Trophoblast cell (in vitro differentiated cells and primary cell): ENCODE measurements around the gene DYNC2I2.

ENCODE experiments used
- DNase-seq, 2 donors: peaks; one replicate each; pipeline ENCODE4 v3.0.0-alpha.2; 2016
- H2AFZ ChIP-seq: 2 replicates; pipeline ENCODE4 v1.6.1; 2013; ENCODE audit warnings: low read length, moderate library complexity, mild to moderate bottlenecking; ENCODE audit not compliant: insufficient read depth, poor library complexity
- H2AK5ac ChIP-seq: 2 replicates; pipeline ENCODE4 v1.6.1; 2013; ENCODE audit warnings: mild to moderate bottlenecking, low read length
- H2BK120ac ChIP-seq: 2 replicates; pipeline ENCODE4 v1.6.1; 2013; ENCODE audit warnings: low read length, mild to moderate bottlenecking, moderate library complexity; ENCODE audit not compliant: insufficient read depth, poor library complexity
- H2BK12ac ChIP-seq: 2 replicates; pipeline ENCODE4 v1.6.1; 2013; ENCODE audit warnings: mild to moderate bottlenecking, low read length, moderate library complexity
- H2BK5ac ChIP-seq: 2 replicates; pipeline ENCODE4 v1.6.1; 2013; ENCODE audit warnings: low read length, low read depth, moderate library complexity, mild to moderate bottlenecking; ENCODE audit not compliant: poor library complexity
- H3K14ac ChIP-seq: 2 replicates; pipeline ENCODE4 v1.6.1; 2013; ENCODE audit warnings: mild to moderate bottlenecking, low read length
- H3K18ac ChIP-seq: 2 replicates; pipeline ENCODE4 v1.6.1; 2013; ENCODE audit warnings: mild to moderate bottlenecking, low read length
- H3K23ac ChIP-seq: 2 replicates; pipeline ENCODE4 v1.6.1; 2013; ENCODE audit warnings: low read length
- H3K27ac ChIP-seq: 2 replicates; pipeline ENCODE4 v1.5.1; 2013; ENCODE audit warnings: low read depth, mild to moderate bottlenecking, inconsistent platforms, low read length, moderate library complexity
- H3K27me3 ChIP-seq: 2 replicates; pipeline ENCODE4 v1.6.1; 2013; ENCODE audit warnings: inconsistent platforms, mild to moderate bottlenecking, low read length, moderate library complexity; ENCODE audit not compliant: insufficient read depth
- H3K36me3 ChIP-seq, 2 experiments: 1 replicate in 1 of 2; 2 replicates in 1 of 2; pipeline ENCODE4 v1.6.1; 2013; ENCODE audit warnings: low read length in 2 of 2, mild to moderate bottlenecking in 2 of 2, moderate library complexity in 1 of 2; ENCODE audit not compliant: insufficient read depth in 2 of 2, control insufficient read depth in 1 of 2
- H3K4ac ChIP-seq: 2 replicates; pipeline ENCODE4 v1.6.1; 2013; ENCODE audit warnings: low read depth, mild to moderate bottlenecking, low read length, moderate library complexity
- H3K4me1 ChIP-seq, 2 experiments: 1 replicate in 1 of 2; 2 replicates in 1 of 2; pipeline ENCODE4 v1.6.1; 2013; ENCODE audit warnings: low read length in 2 of 2, mild to moderate bottlenecking in 2 of 2, moderate library complexity in 1 of 2; ENCODE audit not compliant: insufficient read depth in 2 of 2, control insufficient read depth in 1 of 2
- H3K4me2 ChIP-seq: 2 replicates; pipeline ENCODE4 v1.6.1; 2013; ENCODE audit warnings: inconsistent platforms, mild to moderate bottlenecking, low read length, moderate library complexity
- H3K4me3 ChIP-seq: 2 replicates; pipeline ENCODE4 v1.5.1; 2013; ENCODE audit warnings: mild to moderate bottlenecking, low read depth, low read length, inconsistent platforms
- H3K79me1 ChIP-seq: one replicate; pipeline ENCODE4 v1.6.1; 2013; ENCODE audit warnings: low read length
- H3K79me2 ChIP-seq: 2 replicates; pipeline ENCODE4 v1.6.1; 2013; ENCODE audit warnings: low read length, mild to moderate bottlenecking; ENCODE audit not compliant: control insufficient read depth, insufficient read depth, poor library complexity
- H3K9ac ChIP-seq: 2 replicates; pipeline ENCODE4 v1.6.1; 2013; ENCODE audit warnings: mild to moderate bottlenecking, low read length
- H3K9me3 ChIP-seq: 2 replicates; pipeline ENCODE4 v1.6.1; 2013; ENCODE audit warnings: low read depth, mild to moderate bottlenecking, control low read depth, inconsistent platforms, low read length; ENCODE audit not compliant: insufficient read depth
- H4K12ac ChIP-seq: 2 replicates; pipeline ENCODE4 v1.6.1; 2013; ENCODE audit warnings: low read depth, mild to moderate bottlenecking, low read length, moderate library complexity
- H4K8ac ChIP-seq: 2 replicates; pipeline ENCODE4 v1.6.1; 2013; ENCODE audit warnings: low read depth, mild to moderate bottlenecking, low read length, moderate library complexity
- H4K91ac ChIP-seq: one replicate; pipeline ENCODE4 v1.6.1; 2013; ENCODE audit warnings: low read depth, mild to moderate bottlenecking, low read length, moderate library complexity
- WGBS: extraction: QIAGEN DNeasy Blood & Tissue Kit; methylation state at CpG from one replicate; pipeline ENCODE4 v1.1.7; 2013; ENCODE audit warnings: missing lambda C conversion rate; ENCODE audit not compliant: insufficient read length, insufficient coverage; ENCODE audit errors: extremely low coverage; 5-methylcytosine and 5-hydroxymethylcytosine counted together

DYNC2I2 gene

GRCh38 chr9:128683340-128684064 is 26.9 kb upstream of the DYNC2I2 start:
- H3K27me3 ChIP-seq = no peaks in the 10 kb centered on the region
- no peak overlapping the region for H3K23ac ChIP-seq
- peak overlapping the region; percentile 36 for H2AK5ac ChIP-seq
- H4K8ac ChIP-seq = peak overlapping the region; percentile 72
- peak overlapping the region; percentile 83 for H3K27ac ChIP-seq
- peak overlapping the region; percentile 2 for H2AFZ ChIP-seq
- no peaks in the 10 kb centered on the region for H3K9me3 ChIP-seq
- H4K12ac ChIP-seq = peak overlapping the region; percentile 79
- peak overlapping the region; percentile 74 for H3K4me3 ChIP-seq
- H2BK12ac ChIP-seq = no peak overlapping the region
- peak overlapping the region; percentile 63 for H4K91ac ChIP-seq
- DNase-seq = peak; percentile 55 to 70
- H3K4me1 ChIP-seq = peaks cover 6 to 12% of the 10 kb centered on the region in 2 experiments
- no CpG with 5 or more reads among the region's 21 CpGs for WGBS
- H3K18ac ChIP-seq = no peak overlapping the region
- peak overlapping the region; percentile 32 for H3K4ac ChIP-seq
- peak overlapping the region; percentile 52 for H3K14ac ChIP-seq
- peaks cover 13% of the 10 kb centered on the region for H3K79me1 ChIP-seq
- peak overlapping the region; percentile 80 for H3K9ac ChIP-seq
- peak overlapping the region; percentile 91 for H3K4me2 ChIP-seq
- peak overlapping the region; percentile 49 for H2BK5ac ChIP-seq
- H3K36me3 ChIP-seq = peaks cover 0 to 2% of the 10 kb centered on the region in 2 experiments
- H2BK120ac ChIP-seq = peak overlapping the region; percentile 67
- peaks cover 11% of the 10 kb centered on the region for H3K79me2 ChIP-seq

- no peak overlapping the region for H3K18ac ChIP-seq
- no peak overlapping the region for H2BK120ac ChIP-seq
- H3K4me2 ChIP-seq = no peak overlapping the region
- H3K14ac ChIP-seq = no peak overlapping the region
- no peaks in the 10 kb centered on the region for H3K4me1 ChIP-seq
- no peak overlapping the region for H4K91ac ChIP-seq
- H2BK12ac ChIP-seq = no peak overlapping the region
- H3K27ac ChIP-seq = no peak overlapping the region
- no peak overlapping the region for H2BK5ac ChIP-seq
- no peak overlapping the region for H4K12ac ChIP-seq
- H3K27me3 ChIP-seq = no peaks in the 10 kb centered on the region
- H3K4ac ChIP-seq = no peak overlapping the region
- H2AFZ ChIP-seq = no peak overlapping the region
- H3K79me2 ChIP-seq = no peaks in the 10 kb centered on the region
- H3K23ac ChIP-seq = no peak overlapping the region
- H2AK5ac ChIP-seq = no peak overlapping the region
- no peak overlapping the region for H3K9ac ChIP-seq
- no peaks in the 10 kb centered on the region for H3K9me3 ChIP-seq
- WGBS = no CpG with 5 or more reads among the region's 10 CpGs
- DNase-seq = no peak
- no peak overlapping the region for H4K8ac ChIP-seq
- no peak overlapping the region for H3K4me3 ChIP-seq
- no peaks in the 10 kb centered on the region for H3K36me3 ChIP-seq
- no peaks in the 10 kb centered on the region for H3K79me1 ChIP-seq
Measured at GRCh38 chr9:128677794-128678193, 21.1 kb upstream of the DYNC2I2 start.

- H2BK5ac ChIP-seq = no peak overlapping the region
- no peak overlapping the region for H2AK5ac ChIP-seq
- H3K18ac ChIP-seq = no peak overlapping the region
- H2BK12ac ChIP-seq = no peak overlapping the region
- H3K4me3 ChIP-seq = no peak overlapping the region
- H4K8ac ChIP-seq = no peak overlapping the region
- no peak overlapping the region for H3K9ac ChIP-seq
- H3K79me2 ChIP-seq = no peaks in the 10 kb centered on the region
- H3K4me2 ChIP-seq = no peak overlapping the region
- no peaks in the 10 kb centered on the region for H3K9me3 ChIP-seq
- H2BK120ac ChIP-seq = no peak overlapping the region
- no peaks in the 10 kb centered on the region for H3K36me3 ChIP-seq
- H3K4me1 ChIP-seq = no peaks in the 10 kb centered on the region
- H2AFZ ChIP-seq = no peak overlapping the region
- H4K12ac ChIP-seq = no peak overlapping the region
- no peak overlapping the region for H4K91ac ChIP-seq
- no peak overlapping the region for H3K4ac ChIP-seq
- no peak overlapping the region for H3K27ac ChIP-seq
- no peak overlapping the region for H3K14ac ChIP-seq
- no peak for DNase-seq
- no peaks in the 10 kb centered on the region for H3K79me1 ChIP-seq
- no peaks in the 10 kb centered on the region for H3K27me3 ChIP-seq
- WGBS = no CpG with 5 or more reads among the region's 4 CpGs
- H3K23ac ChIP-seq = no peak overlapping the region
Measured at GRCh38 chr9:128675382-128675781, 18.7 kb upstream of the DYNC2I2 start.

- no peaks in the 10 kb centered on the region for H3K36me3 ChIP-seq
- H4K8ac ChIP-seq = no peak overlapping the region
- H3K9ac ChIP-seq = no peak overlapping the region
- H3K79me1 ChIP-seq = no peaks in the 10 kb centered on the region
- no peak overlapping the region for H3K4me2 ChIP-seq
- no peak overlapping the region for H2BK120ac ChIP-seq
- no peaks in the 10 kb centered on the region for H3K27me3 ChIP-seq
- no peak overlapping the region for H2AK5ac ChIP-seq
- H3K79me2 ChIP-seq = no peaks in the 10 kb centered on the region
- H4K12ac ChIP-seq = no peak overlapping the region
- no peak overlapping the region for H3K18ac ChIP-seq
- peak; percentile 56 to 84 for DNase-seq
- H2BK5ac ChIP-seq = no peak overlapping the region
- H3K9me3 ChIP-seq = no peaks in the 10 kb centered on the region
- H4K91ac ChIP-seq = no peak overlapping the region
- H3K27ac ChIP-seq = no peak overlapping the region
- no peak overlapping the region for H3K4me3 ChIP-seq
- no peaks in the 10 kb centered on the region for H3K4me1 ChIP-seq
- H3K4ac ChIP-seq = no peak overlapping the region
- H2AFZ ChIP-seq = no peak overlapping the region
- WGBS = no CpG with 5 or more reads among the region's 6 CpGs
- no peak overlapping the region for H2BK12ac ChIP-seq
- H3K14ac ChIP-seq = no peak overlapping the region
- no peak overlapping the region for H3K23ac ChIP-seq
Measured at GRCh38 chr9:128669786-128670185, 13.1 kb upstream of the DYNC2I2 start.
